Measurements from ENCODE around the gene PPFIBP1.

Gene PPFIBP1

GRCh38 chr12:27513155-27513824 is 10.7 kb upstream of the PPFIBP1 start:
- DNase-seq (ENCODE audit: low read depth): no peak

GRCh38 chr12:27515671-27516070 is 8.3 kb upstream of the PPFIBP1 start:
- DNase-seq (ENCODE audit: low read depth): no peak

GRCh38 chr12:27516625-27517024 is 7.4 kb upstream of the PPFIBP1 start:
- DNase-seq (ENCODE audit: low read depth): no peak

- no peak for DNase-seq (ENCODE audit: low read depth)
Observed at GRCh38 chr12:27517546-27517945, 6.5 kb upstream of the PPFIBP1 start.

- no peak for DNase-seq (ENCODE audit: low read depth)
Observed at GRCh38 chr12:27517961-27518665, 5.9 kb upstream of the PPFIBP1 start.

GRCh38 chr12:27521066-27521465 is 2.9 kb upstream of the PPFIBP1 start:
- DNase-seq (ENCODE audit: low read depth): no peak

GRCh38 chr12:27521981-27522380 is 2.0 kb upstream of the PPFIBP1 start:
- DNase-seq (ENCODE audit: low read depth): no peak

GRCh38 chr12:27523305-27523641 is 733 bp upstream of the PPFIBP1 start:
- DNase-seq (ENCODE audit: low read depth): no peak

GRCh38 chr12:27524494-27524835 is 459 bp downstream of the PPFIBP1 start:
- no peak for DNase-seq (ENCODE audit: low read depth)

- DNase-seq (ENCODE audit: low read depth): no peak
Observed at GRCh38 chr12:27524839-27525753, 1.1 kb downstream of the PPFIBP1 start.

GRCh38 chr12:27527512-27527911 is 3.5 kb downstream of the PPFIBP1 start:
- no peak for DNase-seq (ENCODE audit: low read depth)

- no peak for DNase-seq (ENCODE audit: low read depth)
Observed at GRCh38 chr12:27528788-27529187, 4.8 kb downstream of the PPFIBP1 start.

- DNase-seq (ENCODE audit: low read depth): no peak
Observed at GRCh38 chr12:27530157-27530922, 6.3 kb downstream of the PPFIBP1 start.

- no peak for DNase-seq (ENCODE audit: low read depth)
Observed at GRCh38 chr12:27531896-27532295, 7.9 kb downstream of the PPFIBP1 start.

GRCh38 chr12:27534060-27534764 is 10.2 kb downstream of the PPFIBP1 start:
- DNase-seq (ENCODE audit: low read depth): no peak

- no peak for DNase-seq (ENCODE audit: low read depth)
Observed at GRCh38 chr12:27534765-27535161, 10.8 kb downstream of the PPFIBP1 start.

GRCh38 chr12:27535318-27535717 is 11.3 kb downstream of the PPFIBP1 start:
- DNase-seq (ENCODE audit: low read depth): no peak

- DNase-seq (ENCODE audit: low read depth): no peak
Observed at GRCh38 chr12:27537855-27538675, 14.1 kb downstream of the PPFIBP1 start.

- no peak for DNase-seq (ENCODE audit: low read depth)
Observed at GRCh38 chr12:27539191-27539631, 15.2 kb downstream of the PPFIBP1 start.

GRCh38 chr12:27541031-27541719 is 17.2 kb downstream of the PPFIBP1 start:
- DNase-seq (ENCODE audit: low read depth): no peak

Measured in non-pigmented ciliary epithelial cell (primary cell).